ENCODE results near the gene B3GNT9. TPM values are rescaled to one million over a fixed set of nuclear protein-coding genes. Genes with fewer than 3 reads are reported as not detected.

The B3GNT9 gene, protein sequence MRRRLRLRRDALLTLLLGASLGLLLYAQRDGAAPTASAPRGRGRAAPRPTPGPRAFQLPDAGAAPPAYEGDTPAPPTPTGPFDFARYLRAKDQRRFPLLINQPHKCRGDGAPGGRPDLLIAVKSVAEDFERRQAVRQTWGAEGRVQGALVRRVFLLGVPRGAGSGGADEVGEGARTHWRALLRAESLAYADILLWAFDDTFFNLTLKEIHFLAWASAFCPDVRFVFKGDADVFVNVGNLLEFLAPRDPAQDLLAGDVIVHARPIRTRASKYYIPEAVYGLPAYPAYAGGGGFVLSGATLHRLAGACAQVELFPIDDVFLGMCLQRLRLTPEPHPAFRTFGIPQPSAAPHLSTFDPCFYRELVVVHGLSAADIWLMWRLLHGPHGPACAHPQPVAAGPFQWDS
- total RNA-seq: 9.7 and 11.4 TPM in 2 replicates

DNA sequence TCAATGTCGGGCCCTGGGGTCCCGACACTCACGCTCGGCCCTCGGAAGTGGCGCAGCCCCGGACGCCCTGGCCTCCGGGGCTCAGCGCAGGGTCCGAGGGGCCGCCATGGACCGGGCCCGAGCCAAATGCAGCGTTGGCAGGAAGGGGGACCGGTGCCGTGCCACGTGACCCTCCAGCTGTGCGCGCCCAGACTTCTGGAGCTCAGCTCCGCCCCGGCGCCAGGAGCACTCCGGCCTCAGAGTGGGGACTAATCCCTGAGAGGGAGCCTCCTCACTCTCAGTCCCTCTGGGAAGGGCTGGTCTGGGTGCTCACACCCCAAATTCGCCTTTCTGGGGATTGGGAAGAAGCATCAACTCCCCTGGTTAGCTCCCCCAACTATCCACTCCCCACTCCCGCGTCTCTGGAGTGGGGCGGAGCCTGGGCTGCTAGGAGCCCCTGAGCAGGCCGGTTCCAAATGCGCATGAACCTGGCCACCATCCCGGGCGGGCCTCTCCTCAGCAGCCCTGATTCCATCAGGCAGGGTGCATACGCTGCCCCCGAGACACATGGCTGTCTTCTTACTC, at the start of gene B3GNT9:
TSS of gene B3GNT9 (minus strand) at position 166 of the 564 bp plus-strand sequence. CDS start 513 bp downstream, outside the sequence.

DNA sequence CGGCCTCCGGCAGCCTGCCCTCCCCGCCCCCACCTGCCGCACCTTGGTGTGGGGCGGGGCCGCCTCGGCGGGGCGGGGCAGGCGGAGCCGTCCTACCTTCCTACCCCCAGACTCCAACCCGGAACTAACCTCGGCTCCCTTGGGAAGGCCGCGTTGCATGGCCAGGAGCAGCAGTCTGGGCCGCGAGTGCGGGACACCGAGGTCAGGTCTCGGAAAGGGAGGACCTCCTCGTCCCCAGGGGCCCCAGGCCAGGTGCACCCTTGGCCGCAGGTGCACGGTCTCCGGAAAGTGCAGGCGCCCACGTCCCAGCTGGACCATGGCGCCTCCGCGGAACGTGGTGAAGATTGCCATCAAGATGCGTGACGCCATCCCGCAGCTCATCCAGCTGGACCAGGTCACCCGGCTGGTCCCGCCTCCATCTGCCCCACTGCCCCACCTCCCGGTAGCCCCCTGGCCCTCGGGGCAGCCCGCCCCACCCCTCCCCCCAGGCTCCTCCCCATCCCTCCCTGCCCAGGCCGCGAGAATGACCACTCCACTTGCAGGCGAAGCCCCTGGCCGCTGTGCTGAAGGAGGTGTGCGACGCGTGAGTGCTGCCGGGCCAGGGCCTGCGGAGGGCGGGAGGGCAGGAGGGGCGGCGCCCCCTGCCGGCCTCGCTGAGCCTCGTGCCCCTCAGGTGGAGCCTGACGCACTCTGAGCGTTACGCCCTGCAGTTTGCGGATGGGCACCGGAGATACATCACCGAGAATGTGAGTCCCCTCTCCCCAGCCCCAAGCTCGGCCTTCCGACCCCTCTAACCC, 48.4 kb upstream of the B3GNT9 start, which contains the start of gene ELMO3:
TSS of gene ELMO3 (plus strand) at position 121 of the 797 bp plus-strand sequence. CDS start at position 317, 196 bp downstream.

GRCh38 chr16:67191995-67192681, 41.3 kb upstream of the B3GNT9 start, which contains the start of gene E2F4:
Gene E2F4 (plus strand): TSS chr16:67192155. CDS start chr16:67192228, 73 bp downstream.

DNA sequence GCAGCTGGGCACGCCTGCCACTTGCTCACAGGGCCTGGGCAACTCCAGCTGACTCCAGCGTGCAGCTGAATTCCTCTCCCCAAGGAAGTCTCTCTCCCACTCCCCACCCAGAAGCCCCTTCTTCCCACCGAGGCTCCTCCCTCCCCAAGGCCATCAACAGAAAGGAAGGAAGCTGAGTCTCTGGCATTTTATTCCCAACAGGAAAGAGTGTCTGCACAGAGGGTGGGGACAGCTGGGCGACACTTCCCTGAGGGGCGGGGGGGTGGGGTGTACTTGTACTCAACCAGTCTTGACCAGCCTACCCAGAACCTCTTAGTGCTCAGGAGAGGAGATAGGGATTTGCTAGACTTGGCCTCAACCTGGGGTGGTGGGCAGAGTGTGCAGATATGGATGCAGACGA, 39.2 kb upstream of the B3GNT9 start, which contains the start of gene EXOC3L1:
TSS of gene EXOC3L1 (minus strand) at position 96 of the 400 bp plus-strand sequence. CDS start 460 bp downstream, outside the sequence.

DNA sequence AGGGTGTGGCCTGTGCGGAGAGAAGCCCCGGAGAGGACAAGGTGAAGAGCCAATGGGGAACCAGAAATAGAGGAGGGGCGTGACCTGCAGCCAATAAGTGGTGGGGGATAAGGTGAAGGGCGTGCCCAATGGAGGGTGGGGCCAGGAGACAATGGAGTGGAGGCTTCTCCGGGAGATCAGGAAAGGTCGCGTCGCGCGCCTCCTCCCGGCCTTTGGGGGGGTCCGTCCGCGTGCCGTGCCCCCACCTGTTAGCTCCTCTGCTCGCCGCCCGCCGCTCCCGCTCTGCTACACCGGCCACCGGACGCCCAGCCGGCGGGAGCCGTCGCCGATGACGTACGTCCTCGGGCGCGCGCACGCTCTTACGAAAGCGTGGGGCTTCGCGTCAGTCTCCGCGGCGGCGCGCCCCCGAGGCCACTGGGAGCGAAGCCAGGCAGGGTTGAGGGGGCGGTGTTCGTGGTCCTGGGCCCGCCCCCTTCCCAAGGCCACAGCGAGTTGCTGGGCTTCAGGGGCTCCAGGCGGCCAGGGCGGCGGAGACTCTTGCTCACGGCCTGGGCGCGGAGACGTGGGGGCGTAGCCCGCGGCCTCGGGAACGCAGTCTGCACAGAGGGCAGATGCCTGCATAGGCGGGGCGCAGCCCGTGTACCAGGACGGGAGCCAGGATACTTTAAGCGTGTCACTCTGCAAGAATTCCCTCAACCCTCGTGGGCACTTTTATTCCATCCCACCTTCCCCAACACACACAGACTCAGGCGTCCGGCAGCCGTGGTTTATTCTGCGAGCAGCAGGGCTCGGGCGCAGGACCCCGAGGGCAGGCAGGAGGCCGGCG, 33.0 kb upstream of the B3GNT9 start, which contains the start of gene MATCAP1:
TSS of gene MATCAP1 (minus strand) at position 337 of the 826 bp plus-strand sequence. CDS start 3,353 bp downstream, outside the sequence.

DNA sequence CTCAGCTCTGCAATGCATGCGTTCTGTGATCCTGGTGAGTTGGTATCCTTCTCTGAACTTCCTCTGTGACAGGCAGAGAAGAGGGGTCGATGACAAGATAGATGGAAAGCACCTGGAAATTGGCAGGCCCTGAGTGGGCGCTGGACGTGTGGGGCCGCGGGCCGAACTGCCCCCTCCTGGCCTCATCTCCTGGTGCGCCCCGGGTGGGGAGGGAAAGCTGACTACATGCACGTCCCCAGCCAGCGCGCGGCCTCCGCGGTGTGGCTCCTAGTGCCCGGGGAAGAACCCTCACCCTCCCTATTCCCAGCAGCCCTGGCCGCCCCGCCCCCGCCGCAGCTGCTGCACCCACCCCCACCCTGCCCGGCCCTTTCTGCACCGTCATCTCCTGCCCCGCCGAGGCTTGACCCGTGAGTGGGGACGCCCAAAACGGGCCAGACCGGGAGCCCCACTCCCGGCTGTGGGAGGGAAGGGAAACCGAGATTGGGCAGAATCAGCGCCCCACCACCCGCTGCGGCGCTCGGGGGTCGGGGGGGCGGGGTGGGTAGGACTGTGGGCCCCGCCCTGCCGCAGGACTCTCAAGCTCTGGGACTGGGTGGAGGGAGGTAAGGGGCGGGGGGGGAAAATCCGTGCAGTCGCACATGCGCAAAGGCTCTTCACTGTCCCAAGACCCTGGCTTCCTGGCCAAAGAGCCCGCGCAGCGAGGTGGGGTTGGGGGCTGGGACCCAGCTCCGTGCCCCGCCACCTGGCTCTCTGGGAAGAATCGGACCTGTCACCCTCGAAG, 19.6 kb upstream of the B3GNT9 start, which contains the start of gene NOL3:
TSS of gene NOL3 (plus strand) at position 371 of the 781 bp plus-strand sequence.

GRCh38 chr16:67164599-67165061, 13.8 kb upstream of the B3GNT9 start, which contains the start of gene HSF4:
Gene HSF4 (plus strand): TSS chr16:67164745. CDS start chr16:67164812, 67 bp downstream.

DNA sequence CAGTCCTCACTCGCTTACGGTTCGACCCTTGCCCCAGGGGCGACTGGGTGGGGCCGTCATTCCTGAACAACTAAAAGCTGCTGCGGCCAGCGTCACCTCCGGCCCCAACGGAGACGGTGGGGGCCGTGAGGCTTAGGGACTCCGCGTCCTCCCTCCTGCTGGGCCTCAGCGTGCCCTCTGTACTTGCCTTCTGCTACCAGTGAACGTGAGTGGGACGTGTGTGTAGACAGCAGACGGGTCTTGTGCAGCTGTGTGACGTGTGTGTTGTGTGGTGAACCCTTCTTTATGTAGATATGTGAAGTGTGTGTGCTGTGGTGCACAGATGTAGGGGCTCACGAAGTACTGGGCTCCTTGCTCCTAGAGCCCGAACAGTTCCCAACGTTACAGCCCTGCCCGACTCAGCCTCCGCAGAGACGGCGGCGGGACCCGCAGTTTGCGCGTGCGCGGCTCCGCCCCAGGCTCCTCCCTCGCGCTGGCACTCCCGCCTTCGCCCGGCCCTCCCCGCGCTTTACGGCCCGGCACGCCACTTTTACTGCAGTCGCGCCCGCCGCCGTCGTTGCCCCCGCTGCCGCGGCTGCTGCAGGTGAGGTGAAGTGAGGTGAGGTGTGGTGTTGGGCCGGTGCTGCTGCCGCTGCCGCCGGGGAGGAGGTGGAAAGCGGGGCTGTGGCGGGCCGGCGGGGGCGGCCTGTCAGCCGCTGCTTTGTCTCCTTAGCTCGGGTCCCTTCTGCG, 41.2 kb downstream of the B3GNT9 start, which contains the start of gene PHAF1:
TSS of gene PHAF1 (plus strand) at position 535 of the 729 bp plus-strand sequence. CDS start 235 bp downstream, outside the sequence.

Other genes starting within 250 kb of the B3GNT9 start
- gene CDH16, start 232.1 kb downstream of the B3GNT9 start, total RNA-seq: 1.6 and 3.0 TPM in 2 replicates
- 73.8 and 96.6 TPM in 2 replicates for gene RRAD, start 225.5 kb downstream of the B3GNT9 start, total RNA-seq
- gene CIAO2B, start 216.6 kb downstream of the B3GNT9 start, total RNA-seq: 106 and 141 TPM in 2 replicates
- gene CES2, start 215.5 kb downstream of the B3GNT9 start, total RNA-seq: 74.0 and 93.4 TPM in 2 replicates
- 0.99 and 1.5 TPM in 2 replicates for gene CES3, start 189.7 kb downstream of the B3GNT9 start, total RNA-seq
- 0.65 and 2.5 TPM in 2 replicates for gene CES4A, start 162.4 kb downstream of the B3GNT9 start, total RNA-seq
- gene CBFB, start 121.8 kb downstream of the B3GNT9 start, total RNA-seq: 57.7 and 92.9 TPM in 2 replicates
- 12.4 and 14.7 TPM in 2 replicates for gene PHAF1, start 41.1 kb downstream of the B3GNT9 start, total RNA-seq
- 31.9 and 47.2 TPM in 2 replicates for gene TRADD, start 8.9 kb upstream of the B3GNT9 start, total RNA-seq
- gene FBXL8, start 9.0 kb upstream of the B3GNT9 start, total RNA-seq: 10.5 and 11.4 TPM in 2 replicates
- gene HSF4, start 13.7 kb upstream of the B3GNT9 start, total RNA-seq: 2.5 TPM in 1 of 2 replicates, not detected in the other
- 53.2 and 89.0 TPM in 2 replicates for gene NOL3, start 19.5 kb upstream of the B3GNT9 start, total RNA-seq
- gene MATCAP1, start 33.0 kb upstream of the B3GNT9 start, total RNA-seq: 5.2 and 11.3 TPM in 2 replicates
- gene EXOC3L1, start 39.1 kb upstream of the B3GNT9 start, total RNA-seq: 0.99 TPM in 1 of 2 replicates, not detected in the other
- gene E2F4, start 41.2 kb upstream of the B3GNT9 start, total RNA-seq: 82.0 and 87.8 TPM in 2 replicates
- 33.8 and 39.6 TPM in 2 replicates for gene ELMO3, start 48.1 kb upstream of the B3GNT9 start, total RNA-seq
- 27.7 and 33.8 TPM in 2 replicates for gene TMEM208, start 76.1 kb upstream of the B3GNT9 start, total RNA-seq
- 26.0 and 26.4 TPM in 2 replicates for gene FHOD1, start 96.5 kb upstream of the B3GNT9 start, total RNA-seq
- gene SLC9A5, start 98.0 kb upstream of the B3GNT9 start, total RNA-seq: 0.74 and 0.78 TPM in 2 replicates
- gene PLEKHG4, start 128.5 kb upstream of the B3GNT9 start, total RNA-seq: 6.6 and 7.5 TPM in 2 replicates
- gene KCTD19, start 175.7 kb upstream of the B3GNT9 start, total RNA-seq: not detected in 2 replicates
- gene LRRC36, start 175.8 kb upstream of the B3GNT9 start, total RNA-seq: not detected in 2 replicates
- 0.19 TPM in 1 of 2 replicates, not detected in the other for gene TPPP3, start 242.5 kb upstream of the B3GNT9 start, total RNA-seq